ENCODE measurements around the gene PAK4. TPM values are rescaled to one million over a fixed set of nuclear protein-coding genes. Genes with fewer than 3 reads are reported as not detected.

PAK4 gene
- total RNA-seq, 1 donor from 2014 or later: 48.8 TPM

GRCh38 chr19:39169143-39169810 is 43.7 kb downstream of the PAK4 start:
- Mint-ChIP-seq H3K9me3 (ENCODE audit: unreplicated experiment) (no peaks in the 10 kb centered on the region), H3K4me1 (ENCODE audit: unreplicated experiment) (peaks cover 3% of the 10 kb centered on the region), H3K4me3 (ENCODE audit: unreplicated experiment) (no peak overlapping the region), H3K36me3 (ENCODE audit: low read depth, unreplicated experiment) (peaks cover 5% of the 10 kb centered on the region), H3K27me3 (ENCODE audit: unreplicated experiment) (peaks cover 6% of the 10 kb centered on the region), H3K27ac (ENCODE audit: unreplicated experiment) (no peak overlapping the region)
- DNase-seq (ENCODE audit: low spot score): no peak
- no peak for TF ChIP-seq CTCF (IDR thresholded peaks at IDR 0.05; ENCODE audit: unreplicated experiment)

GRCh38 chr19:39170386-39171231 is 45.0 kb downstream of the PAK4 start:
- H3K36me3 Mint-ChIP-seq (ENCODE audit: low read depth, unreplicated experiment): peaks cover 5% of the 10 kb centered on the region
- no peak for TF ChIP-seq CTCF (IDR thresholded peaks at IDR 0.05; ENCODE audit: unreplicated experiment)
- no peak overlapping the region for H3K4me3 Mint-ChIP-seq (ENCODE audit: unreplicated experiment)
- DNase-seq (ENCODE audit: low spot score): no peak
- H3K27ac Mint-ChIP-seq (ENCODE audit: unreplicated experiment): no peak overlapping the region
- H3K4me1 Mint-ChIP-seq (ENCODE audit: unreplicated experiment): peaks cover 3% of the 10 kb centered on the region
- peaks cover 6% of the 10 kb centered on the region for H3K27me3 Mint-ChIP-seq (ENCODE audit: unreplicated experiment)
- no peaks in the 10 kb centered on the region for H3K9me3 Mint-ChIP-seq (ENCODE audit: unreplicated experiment)

GRCh38 chr19:39171479-39172465 is 46.2 kb downstream of the PAK4 start:
- Mint-ChIP-seq H3K27ac (ENCODE audit: unreplicated experiment) (no peak overlapping the region), H3K36me3 (ENCODE audit: low read depth, unreplicated experiment) (peaks cover 9% of the 10 kb centered on the region), H3K9me3 (ENCODE audit: unreplicated experiment) (no peaks in the 10 kb centered on the region), H3K27me3 (ENCODE audit: unreplicated experiment) (peaks cover 8% of the 10 kb centered on the region), H3K4me1 (ENCODE audit: unreplicated experiment) (peaks cover 3% of the 10 kb centered on the region), H3K4me3 (ENCODE audit: unreplicated experiment) (no peak overlapping the region)
- no peak for DNase-seq (ENCODE audit: low spot score)
- no peak for TF ChIP-seq CTCF (IDR thresholded peaks at IDR 0.05; ENCODE audit: unreplicated experiment)

- Mint-ChIP-seq H3K4me3 (ENCODE audit: unreplicated experiment) (no peak overlapping the region), H3K4me1 (ENCODE audit: unreplicated experiment) (peaks cover 3% of the 10 kb centered on the region)
Observed at GRCh38 chr19:39172700-39173501, 47.3 kb downstream of the PAK4 start.

More at GRCh38 chr19:39172700-39173501, 47.3 kb downstream of the PAK4 start:
- TF ChIP-seq CTCF (IDR thresholded peaks at IDR 0.05; ENCODE audit: unreplicated experiment): no peak
- no peak overlapping the region for H3K27ac Mint-ChIP-seq (ENCODE audit: unreplicated experiment)
- H3K9me3 Mint-ChIP-seq (ENCODE audit: unreplicated experiment): no peaks in the 10 kb centered on the region
- H3K27me3 Mint-ChIP-seq (ENCODE audit: unreplicated experiment): peaks cover 8% of the 10 kb centered on the region
- H3K36me3 Mint-ChIP-seq (ENCODE audit: low read depth, unreplicated experiment): peaks cover 9% of the 10 kb centered on the region
- DNase-seq (ENCODE audit: low spot score): no peak

Data from endothelial cell (in vitro differentiated cells).